Activated T-cell treated with anti-CD3 and anti-CD28 coated beads for 1 hour (primary cell): ENCODE results near the gene SDF2.
"Not testable (repeated sequence)": the region's sequence is repeated elsewhere in the genome, so short reads cannot be mapped to it uniquely, and the experiment has no call there.

ENCODE experiments used
- DNase-seq: peaks from one replicate; pipeline ENCODE4 v3.0.0-alpha.2; 2020; ENCODE audit warnings: low read depth

The SDF2 gene

DNA sequence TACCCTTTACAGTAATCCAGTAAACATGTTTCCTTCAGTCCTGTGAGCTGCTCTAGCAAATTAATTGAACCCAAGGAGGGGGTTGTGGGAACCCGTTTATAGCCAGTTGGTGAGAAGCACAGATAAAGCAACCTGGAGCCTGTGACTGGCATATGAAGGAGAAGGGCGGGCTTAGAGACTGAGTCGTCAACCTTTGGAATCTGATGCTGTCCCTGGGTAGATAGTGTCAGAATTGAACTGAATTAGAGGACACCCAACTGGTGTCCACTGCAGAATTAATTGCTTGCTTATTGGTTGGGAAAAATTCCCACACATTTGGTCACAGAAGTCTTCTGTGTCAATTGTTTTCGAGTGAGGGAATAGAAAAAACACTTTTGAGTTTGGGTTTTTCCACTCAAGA is 34.9 kb downstream of the SDF2 start:
- no peak for DNase-seq

DNA sequence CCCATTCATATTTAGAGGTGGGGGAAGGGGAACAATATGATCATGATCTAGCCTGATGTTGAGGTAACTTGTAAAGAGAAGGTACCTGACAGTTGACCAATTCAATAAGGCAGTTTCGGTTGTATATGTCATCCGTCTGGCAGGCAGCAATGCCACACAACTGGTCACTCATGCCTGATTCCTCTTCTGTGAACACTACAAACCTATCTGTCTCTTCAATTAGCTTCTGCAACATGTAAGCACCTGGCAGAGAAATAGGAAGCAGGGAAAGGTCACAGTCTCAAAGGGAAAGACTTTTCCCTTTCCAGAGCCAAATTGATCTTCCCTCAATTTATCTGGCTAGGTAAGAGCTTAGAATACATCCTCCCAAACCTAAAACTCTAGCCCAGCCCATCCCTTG is 37.6 kb downstream of the SDF2 start:
- DNase-seq: no peak

DNA sequence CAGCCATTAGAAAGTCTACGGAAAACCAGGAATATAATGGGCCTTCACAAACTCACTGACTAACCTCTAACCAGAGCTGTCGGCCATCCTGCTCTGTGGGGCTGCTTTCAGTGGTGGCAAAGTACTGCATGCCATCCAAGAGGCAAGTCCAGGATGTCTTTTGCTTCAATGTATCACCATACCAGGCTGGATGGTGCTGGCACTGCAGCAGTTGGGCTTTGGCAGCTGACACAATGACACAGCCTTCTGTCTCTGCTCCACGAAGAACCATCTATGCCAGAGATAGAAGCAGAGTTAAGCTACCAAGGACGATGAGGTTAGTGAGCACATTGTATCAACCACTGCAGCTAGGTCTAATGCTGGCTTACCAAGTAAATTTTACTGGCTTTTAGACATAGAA is 38.0 kb downstream of the SDF2 start:
- no peak for DNase-seq

DNA sequence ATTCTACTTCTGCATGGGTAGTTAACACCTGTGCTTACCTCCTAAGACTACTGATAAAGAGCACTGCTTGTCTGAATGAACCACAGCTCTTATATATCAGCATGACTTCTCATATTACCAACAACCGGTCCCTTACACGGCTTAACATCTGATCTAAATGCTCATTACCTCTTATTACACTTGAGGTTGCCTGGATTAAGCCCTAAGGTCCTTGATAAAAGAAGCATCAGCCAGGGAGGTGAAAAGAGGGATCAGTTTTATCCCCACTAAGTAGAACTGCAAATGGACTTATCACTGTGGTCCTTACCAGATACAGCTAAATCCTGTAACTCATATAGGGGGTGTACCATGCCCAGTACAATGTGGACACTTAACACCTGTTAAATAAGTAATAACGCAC is 39.5 kb downstream of the SDF2 start:
- no peak for DNase-seq

DNA sequence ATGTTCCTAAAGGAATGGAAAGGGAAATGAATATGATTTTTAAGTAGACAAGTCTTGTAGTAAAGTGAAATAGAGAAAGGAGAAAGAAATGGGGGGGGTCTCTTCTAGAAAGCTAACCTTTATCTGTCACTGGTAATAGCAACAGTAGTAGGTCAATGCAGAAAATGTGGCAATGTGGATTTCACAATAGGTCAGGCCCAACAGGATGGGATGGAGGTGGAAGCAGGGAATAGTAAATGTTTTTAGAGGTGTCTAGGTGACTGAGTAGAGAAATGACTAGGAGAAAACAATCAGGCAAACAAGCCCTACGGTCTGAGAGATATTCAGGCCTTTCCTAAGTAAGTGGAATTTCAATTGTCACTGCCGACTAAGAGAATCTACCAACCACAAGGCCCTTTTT is 41.7 kb downstream of the SDF2 start:
- no peak for DNase-seq

DNA sequence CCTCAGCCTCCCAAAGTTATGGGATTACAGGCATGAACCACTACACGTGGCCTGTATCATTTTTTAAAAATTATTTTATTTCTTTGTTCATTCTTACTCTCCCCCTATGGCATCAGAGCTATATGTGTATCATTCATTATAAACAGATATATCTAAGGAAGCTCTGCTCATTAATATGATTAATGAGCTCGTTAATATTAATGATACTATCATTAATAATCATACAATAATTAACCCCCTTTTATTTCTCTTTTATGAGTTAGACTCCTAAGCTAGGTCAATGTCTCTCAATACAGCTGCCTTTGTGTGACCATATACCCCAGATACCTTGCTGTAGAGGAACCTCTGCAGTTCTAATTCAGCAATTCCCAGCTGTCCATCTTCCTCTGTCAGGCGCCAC is 43.2 kb downstream of the SDF2 start:
- no peak for DNase-seq

DNA sequence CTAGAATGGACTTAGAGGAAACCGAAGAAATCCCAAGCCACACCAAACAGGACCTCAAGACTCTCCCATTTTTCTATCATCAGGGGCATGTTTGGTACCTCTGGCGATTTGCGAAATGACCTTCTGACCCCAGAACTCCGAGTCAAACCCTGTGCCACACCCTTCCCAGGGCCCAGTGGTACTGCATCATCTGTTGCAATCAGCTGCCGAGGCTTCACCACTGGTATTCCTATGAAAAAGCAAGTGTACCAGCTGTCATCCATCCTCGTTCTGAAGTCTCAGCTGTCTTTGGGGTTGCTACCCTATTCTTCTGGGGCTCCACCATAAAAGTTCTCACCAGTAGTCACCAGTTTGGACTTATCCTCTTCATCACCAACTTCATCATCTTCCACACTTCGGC is 45.4 kb downstream of the SDF2 start:
- no peak for DNase-seq

DNA sequence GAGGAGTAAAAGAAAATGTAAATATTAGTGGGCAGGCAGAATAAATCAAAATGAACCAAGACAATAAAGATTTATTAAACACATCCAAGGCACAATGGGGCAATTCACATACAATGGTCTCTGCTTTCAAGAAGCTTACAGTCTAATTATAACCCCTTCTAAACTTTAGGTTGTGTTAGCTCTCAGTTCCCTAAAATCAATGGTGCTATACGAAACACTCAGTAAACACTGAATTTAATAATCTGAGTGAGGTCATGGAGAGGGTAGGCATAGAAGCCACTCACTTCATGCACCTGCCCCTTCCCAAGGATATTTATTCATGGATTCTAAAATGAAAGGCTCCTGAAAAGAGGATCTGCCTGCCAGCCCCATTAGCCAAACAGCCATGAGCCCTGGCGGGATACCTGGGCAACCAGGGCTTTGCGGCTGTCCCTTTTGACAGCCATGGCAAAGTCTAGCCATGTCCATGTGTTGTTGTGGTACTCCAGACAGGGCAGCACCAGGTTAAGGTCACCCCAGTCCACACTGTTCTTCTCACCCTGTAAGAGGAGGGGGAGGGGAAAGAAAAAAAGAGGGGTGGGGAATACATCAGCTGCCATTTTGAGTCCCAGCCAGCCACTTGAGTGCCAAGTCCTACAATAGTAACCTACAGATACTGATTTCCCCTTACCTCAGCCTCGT is 46.3 kb downstream of the SDF2 start:
- DNase-seq: no peak

DNA sequence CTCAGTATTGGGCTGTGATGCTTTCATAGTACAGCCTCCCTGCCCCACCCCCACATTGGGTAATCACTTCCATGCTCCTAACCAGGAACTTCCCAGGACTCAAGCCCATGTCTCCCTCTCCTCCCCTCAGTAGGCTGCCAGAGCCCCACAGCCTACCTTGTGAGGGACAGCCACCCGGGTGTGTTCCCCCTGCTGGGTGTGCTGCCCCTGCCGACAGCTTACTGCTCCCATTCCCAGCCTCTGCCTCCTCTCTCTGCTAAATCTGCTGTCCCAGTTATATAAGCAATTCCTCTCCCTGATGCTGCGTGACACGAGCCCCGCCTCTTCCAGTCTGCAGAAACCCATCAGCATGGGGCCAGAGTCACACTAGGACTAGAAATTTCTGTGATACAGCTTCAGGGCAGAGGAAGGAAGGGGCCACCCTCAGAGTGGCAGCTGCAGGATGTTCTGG is 47.8 kb downstream of the SDF2 start, which contains the start of gene RSKR:
Gene RSKR, minus strand, starts transcription at position 255 of the 451 bp plus-strand sequence. Its CDS starts 24 bp downstream, at position 231.
- DNase-seq: no peak

DNA sequence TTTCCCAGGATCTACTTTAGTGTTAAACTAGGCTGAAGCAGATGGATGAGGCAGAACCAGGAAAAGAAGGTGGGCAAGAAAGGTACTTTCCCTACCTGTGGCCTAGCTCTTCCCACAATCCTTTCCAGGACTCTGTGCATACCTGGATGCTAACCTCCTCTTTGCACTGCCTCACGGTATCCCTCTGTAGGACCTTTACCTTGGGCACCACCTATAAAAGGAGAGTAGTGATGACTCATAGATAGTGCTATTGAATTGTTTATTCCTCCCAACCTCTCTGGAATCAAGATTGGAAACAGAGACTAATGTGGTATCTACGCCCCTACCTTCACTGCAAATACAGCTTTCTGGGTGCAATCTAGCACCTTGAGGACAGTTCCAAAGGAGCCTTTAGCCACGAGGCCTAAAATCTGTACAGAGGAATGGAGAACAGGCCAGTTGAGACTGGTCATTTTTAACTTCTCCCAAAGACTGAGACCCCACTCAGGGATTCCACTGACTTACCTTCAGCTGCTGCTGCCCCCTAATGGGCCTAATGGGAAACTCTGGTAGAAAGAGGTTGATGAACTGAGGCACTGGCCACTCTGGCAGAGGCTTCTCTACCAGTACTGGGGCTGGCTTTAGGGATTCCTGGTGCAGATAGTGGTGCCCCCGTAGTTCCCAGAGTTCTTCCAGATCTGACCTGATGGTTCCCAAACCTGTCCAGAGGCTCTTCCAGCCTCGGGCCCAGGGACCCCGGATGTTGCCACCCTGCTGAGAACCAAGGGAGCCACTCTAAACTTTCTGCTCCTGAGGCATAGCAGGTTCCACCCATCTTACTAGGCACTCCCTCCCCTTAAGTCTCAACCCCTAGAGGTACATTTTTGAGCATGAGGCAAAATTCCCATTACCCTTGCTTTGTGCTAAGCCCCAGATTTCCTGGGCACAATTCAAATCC is 48.5 kb downstream of the SDF2 start:
- DNase-seq: peak; percentile 30

DNA sequence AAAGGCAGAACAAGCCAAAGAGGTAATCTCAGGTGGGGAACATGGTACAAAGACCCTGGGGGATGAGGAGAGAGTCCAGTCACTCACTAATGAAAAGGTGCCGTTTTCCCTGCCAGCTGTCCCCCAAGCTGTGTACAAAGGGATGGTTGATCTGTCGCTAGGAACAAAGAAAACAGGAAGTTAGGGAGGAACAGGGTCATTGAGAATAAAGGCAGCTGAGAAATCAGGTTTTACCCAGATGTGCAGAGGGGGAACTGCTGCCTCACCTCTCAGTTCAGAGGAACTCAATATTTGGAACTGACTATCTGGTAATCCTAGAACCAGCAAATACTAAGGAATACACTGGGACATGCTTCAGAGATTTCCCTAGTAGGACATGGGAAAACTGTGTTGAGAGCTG is 49.2 kb downstream of the SDF2 start:
- DNase-seq: no peak

DNA sequence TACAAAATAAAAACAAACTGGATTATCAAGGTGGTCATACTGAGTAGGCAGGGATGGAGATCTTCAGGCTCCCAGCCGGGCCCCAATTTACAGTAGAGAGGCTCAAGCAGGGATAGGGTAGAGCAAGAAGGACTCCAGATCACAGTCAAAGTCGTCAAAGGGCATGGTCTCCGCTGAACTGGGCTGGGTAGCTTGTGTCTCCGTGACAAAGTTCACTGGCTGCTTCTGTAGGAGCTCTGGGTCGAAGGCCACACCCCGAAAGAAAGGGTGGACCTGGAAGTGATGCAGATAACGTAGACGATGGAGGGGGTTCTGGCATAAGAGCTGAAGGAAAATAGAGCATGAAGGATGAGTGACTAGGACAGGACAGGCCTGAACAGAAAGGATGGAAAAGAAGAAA is 51.3 kb downstream of the SDF2 start:
- DNase-seq: no peak

DNA sequence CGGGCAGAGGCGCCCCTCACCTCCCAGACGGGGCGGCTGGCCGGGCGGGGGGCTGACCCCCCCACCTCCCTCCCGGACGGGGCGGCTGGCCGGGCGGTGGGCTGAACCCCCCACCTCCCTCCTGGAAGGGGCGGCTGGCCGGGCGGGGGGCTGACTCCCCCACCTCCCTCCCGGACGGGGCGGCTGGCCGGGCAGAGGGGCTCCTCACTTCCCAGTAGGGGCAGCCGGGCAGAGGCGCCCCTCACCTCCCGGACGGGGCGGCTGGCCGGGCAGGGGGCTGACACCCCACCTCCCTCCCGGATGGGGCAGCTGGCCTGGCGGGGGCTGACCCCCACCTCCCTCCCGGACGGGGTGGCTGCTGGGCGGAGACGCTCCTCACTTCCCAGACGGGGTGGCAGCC is 57.7 kb downstream of the SDF2 start:
- DNase-seq: not testable (repeated sequence)

DNA sequence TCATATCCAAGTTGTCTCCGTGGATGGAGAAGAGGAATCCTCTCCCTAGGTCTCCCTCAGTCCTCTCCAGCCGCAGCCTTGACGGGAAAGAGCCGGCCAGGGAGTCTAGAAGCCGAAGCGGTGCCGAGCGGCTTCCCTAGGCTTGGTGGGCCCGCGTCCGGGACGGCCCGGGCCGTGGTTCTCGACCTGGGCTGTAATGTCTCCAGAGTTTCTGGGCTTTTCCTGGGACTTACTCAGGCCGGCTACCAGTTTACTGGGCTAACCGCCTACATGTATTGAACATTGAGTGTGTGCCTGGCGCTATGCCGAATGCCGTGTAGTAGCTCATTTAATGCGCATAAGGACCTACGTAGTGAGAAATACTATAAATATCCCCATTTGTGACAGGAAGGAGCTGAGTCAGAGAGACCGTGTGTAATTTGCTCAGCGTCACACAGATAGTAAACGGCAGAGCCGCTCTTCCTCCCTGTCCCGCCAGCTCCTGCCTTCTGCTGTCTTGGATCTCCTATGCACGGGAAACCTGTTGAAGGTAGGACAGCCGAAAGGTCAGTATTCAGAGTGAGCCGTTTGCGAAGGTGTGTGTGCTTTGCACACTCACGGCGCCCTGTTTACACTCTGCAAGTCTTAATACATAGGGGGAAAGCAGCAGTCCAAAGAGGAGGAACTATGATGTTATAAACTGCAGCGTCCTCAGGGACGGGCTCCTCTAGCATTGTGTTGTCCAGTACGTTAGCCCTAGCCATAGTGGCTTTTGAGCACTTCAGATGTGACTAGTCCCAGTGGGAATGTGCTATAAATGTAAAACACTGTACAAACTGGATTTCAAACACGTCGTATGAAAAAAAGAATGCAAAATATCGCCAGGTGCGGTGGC is 62.2 kb downstream of the SDF2 start:
- peak; percentile 49 for DNase-seq

DNA sequence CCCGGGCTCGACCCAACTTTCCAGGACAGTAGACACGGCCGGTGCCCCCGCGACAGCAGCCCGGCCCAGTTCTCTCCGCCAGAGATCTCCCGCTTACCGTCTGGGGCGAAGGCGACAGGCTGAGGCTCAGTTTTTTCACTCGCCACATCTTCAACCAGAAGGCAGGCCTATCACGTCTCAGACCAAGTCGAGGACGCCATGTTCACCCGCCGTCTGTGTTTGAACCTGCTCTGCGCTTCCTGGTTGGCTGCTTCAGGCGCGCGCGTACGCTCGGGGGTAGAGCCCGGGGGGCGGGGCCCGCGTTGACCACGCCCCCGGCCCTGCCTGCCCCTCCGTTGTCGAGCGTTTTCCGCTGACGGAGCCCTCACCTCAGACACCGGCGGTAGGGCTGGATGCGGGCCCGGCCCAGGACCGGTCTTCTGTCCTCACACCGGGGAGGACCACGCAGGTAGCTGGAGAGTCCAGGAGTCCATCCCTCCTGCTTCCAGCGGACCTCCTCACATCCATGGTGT is 62.9 kb downstream of the SDF2 start, which contains the start of gene SPAG5:
Gene SPAG5, minus strand, starts transcription at position 227 of the 512 bp plus-strand sequence. Its CDS starts 79 bp downstream, at position 148.
- DNase-seq: peak; percentile 92

DNA sequence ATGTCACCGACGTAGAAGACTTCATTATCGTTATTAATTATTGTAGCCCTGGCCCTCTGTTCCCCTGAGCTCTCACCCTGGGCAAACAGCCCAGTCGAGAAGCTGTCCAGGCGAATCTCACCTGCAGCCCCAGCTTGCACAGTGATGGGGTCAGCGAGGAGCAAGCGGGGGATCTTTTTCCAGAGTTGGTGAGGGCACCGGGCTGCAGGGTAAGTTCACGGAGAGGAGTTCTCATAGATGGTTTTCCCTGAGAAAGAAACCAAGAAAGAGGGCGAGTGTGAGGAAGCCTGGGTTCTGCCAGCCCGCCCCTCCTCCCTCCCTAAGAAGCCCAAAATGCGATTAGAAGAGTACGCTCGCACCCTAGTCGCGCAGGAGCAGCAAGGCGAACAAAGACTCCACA is 63.3 kb downstream of the SDF2 start:
- DNase-seq: no peak
